DND-41 (cell line): ENCODE data around the gene IL17B.

Experiments used
- ATAC-seq: fragments of 200-7000 bp; cut with Tn5 transposase; 3 replicates; pipeline ENCODE4 v1.9.1; 2021; ENCODE audit warnings: low read depth; ENCODE audit not compliant: insufficient read depth
- DNase-seq: peaks from one replicate; pipeline ENCODE4 v3.0.0-alpha.2; 2020
- H2AFZ ChIP-seq: 2 replicates; pipeline ENCODE4 v1.6.0; 2012; ENCODE audit warnings: low read depth, low read length
- H3K27ac ChIP-seq: 2 replicates; pipeline ENCODE4 v1.5.1; 2012; ENCODE audit warnings: low read length, inconsistent platforms
- H3K27me3 ChIP-seq: fragments of 200-600 bp; sonication (generic); 2 replicates; pipeline ENCODE4 v1.6.0; 2012; ENCODE audit warnings: low read length, mild to moderate bottlenecking, inconsistent platforms; ENCODE audit not compliant: insufficient read depth, poor library complexity
- H3K36me3 ChIP-seq: 2 replicates; pipeline ENCODE4 v1.5.1; 2012; ENCODE audit warnings: low read length, inconsistent platforms; ENCODE audit not compliant: insufficient read depth
- H3K4me1 ChIP-seq: 2 replicates; pipeline ENCODE4 v1.5.1; 2012; ENCODE audit warnings: mild to moderate bottlenecking, low read length; ENCODE audit not compliant: insufficient read depth
- H3K4me2 ChIP-seq: 2 replicates; pipeline ENCODE4 v1.6.0; 2012; ENCODE audit warnings: mild to moderate bottlenecking, moderate library complexity, low read length, inconsistent platforms; ENCODE audit not compliant: insufficient read depth
- H3K4me3 ChIP-seq, 2 experiments: fragments of 200-600 bp in 1 of 2; shearing (Covaris generic) in 1 of 2; 2 replicates each; pipeline ENCODE4 v1.5.1; 2012 to 2016; ENCODE audit warnings: inconsistent platforms in 2 of 2, low read length in 2 of 2, mild to moderate bottlenecking in 2 of 2, low read depth in 1 of 2, moderate library complexity in 1 of 2
- H3K79me2 ChIP-seq: 2 replicates; pipeline ENCODE4 v1.6.0; 2012; ENCODE audit warnings: low read length, inconsistent platforms; ENCODE audit not compliant: insufficient read depth
- H3K9ac ChIP-seq: 2 replicates; pipeline ENCODE4 v1.6.0; 2012; ENCODE audit warnings: low read depth, mild to moderate bottlenecking, inconsistent platforms, low read length, moderate library complexity
- H3K9me3 ChIP-seq: 2 replicates; pipeline ENCODE4 v1.5.1; 2012; ENCODE audit warnings: low read length, moderate library complexity, mild to moderate bottlenecking, inconsistent platforms; ENCODE audit not compliant: insufficient read depth, severe bottlenecking
- H4K20me1 ChIP-seq: 2 replicates; pipeline ENCODE4 v1.6.0; 2012; ENCODE audit warnings: low read length; ENCODE audit not compliant: insufficient read depth
- CTCF ChIP-seq: IDR thresholded peaks from 2 replicates; pipeline ENCODE4 v1.5.1; 2012; ENCODE audit warnings: borderline replicate concordance, low read length, moderate library complexity, mild to moderate bottlenecking; ENCODE audit not compliant: poor library complexity, severe bottlenecking; ENCODE audit errors: extremely low read depth
- EZH2 ChIP-seq: IDR thresholded peaks from 3 replicates; pipeline ENCODE4 v1.6.1; 2012; ENCODE audit warnings: borderline replicate concordance, low read depth, mild to moderate bottlenecking, moderate library complexity, low read length, inconsistent platforms; ENCODE audit not compliant: severe bottlenecking

The IL17B gene

GRCh38 chr5:149372076-149372795 is 6.9 kb downstream of the IL17B start:
- H3K9ac ChIP-seq = no peak overlapping the region
- H3K4me2 ChIP-seq = no peak overlapping the region
- no peak for ATAC-seq
- no peaks in the 10 kb centered on the region for H4K20me1 ChIP-seq
- no peaks in the 10 kb centered on the region for H3K79me2 ChIP-seq
- no peaks in the 10 kb centered on the region for H3K4me1 ChIP-seq
- no peak overlapping the region for H2AFZ ChIP-seq
- no peak overlapping the region for H3K4me3 ChIP-seq
- no peak for DNase-seq
- TF ChIP-seq CTCF (no peak), EZH2 (no peak)
- H3K9me3 ChIP-seq = no peaks in the 10 kb centered on the region
- H3K36me3 ChIP-seq = no peaks in the 10 kb centered on the region
- no peaks in the 10 kb centered on the region for H3K27me3 ChIP-seq
- no peak overlapping the region for H3K27ac ChIP-seq

- TF ChIP-seq EZH2 = no peak
- TF ChIP-seq CTCF = peak; percentile 88
- DNase-seq = peak; percentile 65
- H3K27me3 ChIP-seq = no peaks in the 10 kb centered on the region
- H3K4me2 ChIP-seq = no peak overlapping the region
- no peak overlapping the region for H3K9ac ChIP-seq
- 0 out of 2 replicates have a peak overlapping the region, but pooled peaks have one; percentile 21 for H2AFZ ChIP-seq
- H3K36me3 ChIP-seq = no peaks in the 10 kb centered on the region
- no peak overlapping the region for H3K27ac ChIP-seq
- no peaks in the 10 kb centered on the region for H3K9me3 ChIP-seq
- ATAC-seq = peak; percentile 95
- no peaks in the 10 kb centered on the region for H4K20me1 ChIP-seq
- H3K4me1 ChIP-seq = no peaks in the 10 kb centered on the region
- H3K4me3 ChIP-seq = no peak overlapping the region
- no peaks in the 10 kb centered on the region for H3K79me2 ChIP-seq
Observed at GRCh38 chr5:149371296-149371962, 7.7 kb downstream of the IL17B start.

- H4K20me1 ChIP-seq = no peaks in the 10 kb centered on the region; the same call in 1 of the 2 replicates
- ATAC-seq = no peak
- no peak overlapping the region for H2AFZ ChIP-seq
Observed at GRCh38 chr5:149370878-149371277, 8.2 kb downstream of the IL17B start.

More at GRCh38 chr5:149370878-149371277, 8.2 kb downstream of the IL17B start:
- Histone ChIP-seq H3K4me1 (no peaks in the 10 kb centered on the region), H3K9me3 (no peaks in the 10 kb centered on the region), H3K4me2 (no peak overlapping the region), H3K79me2 (no peaks in the 10 kb centered on the region), H3K27me3 (no peaks in the 10 kb centered on the region), H3K4me3 (no peak overlapping the region), H3K27ac (no peak overlapping the region), H3K9ac (no peak overlapping the region), H3K36me3 (no peaks in the 10 kb centered on the region)
- DNase-seq = no peak
- TF ChIP-seq EZH2 (no peak), CTCF (no peak)
